HG02623 (cell line): ENCODE data around the gene KCNB1.
"Not testable (repeated sequence)": the region's sequence is repeated elsewhere in the genome, so short reads cannot be mapped to it uniquely, and the experiment has no call there.

Experiments
- ATAC-seq: cut with Tn5 transposase; IDR thresholded peaks from one replicate; pipeline ENCODE4 v1.9.1; 2021; ENCODE audit warnings: moderate library complexity; ENCODE audit not compliant: unreplicated experiment

The KCNB1 gene

GRCh38 chr20:49411221-49411925 is 71.1 kb downstream of the KCNB1 start:
- ATAC-seq = no peak

GRCh38 chr20:49409975-49410621 is 72.4 kb downstream of the KCNB1 start:
- ATAC-seq = not testable (repeated sequence)

- ATAC-seq = no peak
Measured at GRCh38 chr20:49409302-49409974, 73.0 kb downstream of the KCNB1 start.

GRCh38 chr20:49408509-49409104 is 73.9 kb downstream of the KCNB1 start:
- ATAC-seq = no peak

GRCh38 chr20:49406666-49407065 is 75.8 kb downstream of the KCNB1 start:
- no peak for ATAC-seq

GRCh38 chr20:49405696-49406095 is 76.8 kb downstream of the KCNB1 start:
- ATAC-seq = no peak

- ATAC-seq = no peak
Measured at GRCh38 chr20:49405062-49405683, 77.3 kb downstream of the KCNB1 start.

GRCh38 chr20:49404461-49404860 is 78.0 kb downstream of the KCNB1 start:
- ATAC-seq = no peak

GRCh38 chr20:49403911-49404310 is 78.6 kb downstream of the KCNB1 start:
- ATAC-seq = no peak

- ATAC-seq = no peak
Measured at GRCh38 chr20:49403012-49403411, 79.5 kb downstream of the KCNB1 start.

GRCh38 chr20:49400904-49401303 is 81.6 kb downstream of the KCNB1 start:
- ATAC-seq = no peak

GRCh38 chr20:49400410-49400809 is 82.1 kb downstream of the KCNB1 start:
- ATAC-seq = no peak

- ATAC-seq = no peak
Measured at GRCh38 chr20:49399329-49399728, 83.1 kb downstream of the KCNB1 start.

GRCh38 chr20:49398401-49399144 is 83.9 kb downstream of the KCNB1 start:
- no peak for ATAC-seq

GRCh38 chr20:49397525-49397924 is 84.9 kb downstream of the KCNB1 start:
- ATAC-seq = no peak

GRCh38 chr20:49396230-49396629 is 86.2 kb downstream of the KCNB1 start:
- no peak for ATAC-seq

GRCh38 chr20:49395659-49396058 is 86.8 kb downstream of the KCNB1 start:
- no peak for ATAC-seq

GRCh38 chr20:49395183-49395582 is 87.3 kb downstream of the KCNB1 start:
- no peak for ATAC-seq

GRCh38 chr20:49394757-49395156 is 87.7 kb downstream of the KCNB1 start:
- no peak for ATAC-seq

- ATAC-seq = no peak
Measured at GRCh38 chr20:49394264-49394663, 88.2 kb downstream of the KCNB1 start.

- no peak for ATAC-seq
Measured at GRCh38 chr20:49393803-49394202, 88.7 kb downstream of the KCNB1 start.
